AML-193 (cell line): ENCODE measurements around the gene MTFMT.
"Not testable (repeated sequence)": the region's sequence is repeated elsewhere in the genome, so short reads cannot be mapped to it uniquely, and the experiment has no call there.

ENCODE experiments used
- DNase-seq, 2 experiments: peaks; one replicate each; lab custom pipeline; 2025; lab: John Stamatoyannopoulos, UW

MTFMT gene

GRCh38 chr15:65028921-65029735, at the start of gene MTFMT:
Gene MTFMT (minus strand): TSS chr15:65029639. CDS start chr15:65029613, 26 bp downstream.
- peak; percentile 51 to 53 for DNase-seq

- no peak for DNase-seq
Measured at GRCh38 chr15:65077981-65078352, 48.5 kb upstream of the MTFMT start.

- DNase-seq, result no peak
Measured at GRCh38 chr15:65077291-65077980, 48.0 kb upstream of the MTFMT start.

- no peak for DNase-seq
Measured at GRCh38 chr15:65076486-65077290, 47.2 kb upstream of the MTFMT start, which contains the start of gene KBTBD13. Gene KBTBD13 (plus strand): TSS chr15:65076746. CDS start chr15:65076816, 70 bp downstream.

GRCh38 chr15:65075607-65076395, 46.4 kb upstream of the MTFMT start:
- DNase-seq, result not testable (repeated sequence)

GRCh38 chr15:65074946-65075345, 45.5 kb upstream of the MTFMT start:
- not testable (repeated sequence) for DNase-seq

GRCh38 chr15:65072617-65073016, 43.2 kb upstream of the MTFMT start:
- DNase-seq, result no peak

- no peak for DNase-seq
Measured at GRCh38 chr15:65072027-65072426, 42.6 kb upstream of the MTFMT start.

- no peak for DNase-seq
Measured at GRCh38 chr15:65071381-65071811, 42.0 kb upstream of the MTFMT start.

- no peak for DNase-seq
Measured at GRCh38 chr15:65069779-65070546, 40.5 kb upstream of the MTFMT start.

GRCh38 chr15:65069179-65069578, 39.7 kb upstream of the MTFMT start:
- DNase-seq, result no peak

GRCh38 chr15:65068403-65068788, 39.0 kb upstream of the MTFMT start:
- no peak for DNase-seq

GRCh38 chr15:65067645-65068402, 38.4 kb upstream of the MTFMT start, which contains the start of gene RASL12:
Gene RASL12 (minus strand): TSS chr15:65067991. CDS start chr15:65067835, 156 bp downstream.
- DNase-seq, result no peak

GRCh38 chr15:65067317-65067644, 37.8 kb upstream of the MTFMT start:
- no peak for DNase-seq

GRCh38 chr15:65066635-65067316, 37.3 kb upstream of the MTFMT start:
- DNase-seq, result no peak

- DNase-seq, result no peak
Measured at GRCh38 chr15:65066001-65066634, 36.7 kb upstream of the MTFMT start.

- no peak for DNase-seq
Measured at GRCh38 chr15:65062726-65063125, 33.3 kb upstream of the MTFMT start.

GRCh38 chr15:65062061-65062460, 32.6 kb upstream of the MTFMT start:
- DNase-seq, result no peak
